ENCODE data around the gene GPR153.

GRCh38 chr1:6243053-6243834 lies 17.7 kb downstream of the GPR153 start:
- TF ChIP-seq, protein P1, sequence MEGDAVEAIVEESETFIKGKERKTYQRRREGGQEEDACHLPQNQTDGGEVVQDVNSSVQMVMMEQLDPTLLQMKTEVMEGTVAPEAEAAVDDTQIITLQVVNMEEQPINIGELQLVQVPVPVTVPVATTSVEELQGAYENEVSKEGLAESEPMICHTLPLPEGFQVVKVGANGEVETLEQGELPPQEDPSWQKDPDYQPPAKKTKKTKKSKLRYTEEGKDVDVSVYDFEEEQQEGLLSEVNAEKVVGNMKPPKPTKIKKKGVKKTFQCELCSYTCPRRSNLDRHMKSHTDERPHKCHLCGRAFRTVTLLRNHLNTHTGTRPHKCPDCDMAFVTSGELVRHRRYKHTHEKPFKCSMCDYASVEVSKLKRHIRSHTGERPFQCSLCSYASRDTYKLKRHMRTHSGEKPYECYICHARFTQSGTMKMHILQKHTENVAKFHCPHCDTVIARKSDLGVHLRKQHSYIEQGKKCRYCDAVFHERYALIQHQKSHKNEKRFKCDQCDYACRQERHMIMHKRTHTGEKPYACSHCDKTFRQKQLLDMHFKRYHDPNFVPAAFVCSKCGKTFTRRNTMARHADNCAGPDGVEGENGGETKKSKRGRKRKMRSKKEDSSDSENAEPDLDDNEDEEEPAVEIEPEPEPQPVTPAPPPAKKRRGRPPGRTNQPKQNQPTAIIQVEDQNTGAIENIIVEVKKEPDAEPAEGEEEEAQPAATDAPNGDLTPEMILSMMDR (IDR thresholded peaks at IDR 0.05) = no peak
- TF ChIP-seq POLR2A (IDR thresholded peaks at IDR 0.05) = no peak
